SK-N-SH treated with all-trans-retinoic acid at 6 μM for 48 hours (cell line): ENCODE data around the gene ADAMTSL1.

Experiments used
- CSDC2 ChIP-seq: fragments of 250-450 bp; sonication (Bioruptor Pico); IDR thresholded peaks from 2 replicates; pipeline ENCODE4 v1.5.0; 2020; ENCODE audit warnings: mild to moderate bottlenecking, moderate library complexity
- OSR1 ChIP-seq: fragments of 250-450 bp; sonication (Bioruptor Pico); IDR thresholded peaks from 2 replicates; pipeline ENCODE4 v1.8.0; 2022; ENCODE audit warnings: moderate library complexity, mild to moderate bottlenecking, inconsistent platforms
- RARB ChIP-seq: fragments of 250-450 bp; sonication (Bioruptor Pico); IDR thresholded peaks from 2 replicates; pipeline ENCODE4 v1.8.0; 2021; ENCODE audit warnings: mild to moderate bottlenecking, moderate library complexity
- ZC3H10 ChIP-seq: fragments of 250-450 bp; sonication (Bioruptor Pico); IDR thresholded peaks from 2 replicates; pipeline ENCODE4 v1.5.1; 2021; ENCODE audit warnings: mild to moderate bottlenecking, moderate library complexity
- ZFP3 ChIP-seq: fragments of 250-450 bp; sonication (Bioruptor Pico); IDR thresholded peaks from 2 replicates; pipeline ENCODE4 v1.5.0; 2020; ENCODE audit warnings: mild to moderate bottlenecking, moderate library complexity
- ZFP30 ChIP-seq: fragments of 450-650 bp; formaldehyde crosslinking; IDR thresholded peaks from 2 replicates; pipeline ENCODE4 v1.5.0; 2022; ENCODE audit warnings: mild to moderate bottlenecking, moderate library complexity
- ZNF565 ChIP-seq: fragments of 450-650 bp; formaldehyde crosslinking; conservative IDR thresholded peaks from 2 replicates; pipeline ENCODE4 v1.5.0; 2020; ENCODE audit warnings: low read depth, mild to moderate bottlenecking, moderate library complexity
- ZNF70 ChIP-seq: fragments of 450-650 bp; formaldehyde crosslinking; IDR thresholded peaks from 2 replicates; pipeline ENCODE4 v1.5.0; 2020; ENCODE audit warnings: mild to moderate bottlenecking, moderate library complexity
- TF ChIP-seq, protein P1 (sequence below): fragments of 250-450 bp; sonication (Bioruptor Pico); IDR thresholded peaks from 2 replicates; pipeline ENCODE4 v1.8.0; 2021; ENCODE audit warnings: low read depth, mild to moderate bottlenecking, moderate library complexity, borderline replicate concordance
- TF ChIP-seq, protein P2 (sequence below): fragments of 250-450 bp; sonication (Bioruptor Pico); IDR thresholded peaks from 2 replicates; pipeline ENCODE4 v1.5.1; 2020; ENCODE audit warnings: low read depth, mild to moderate bottlenecking, moderate library complexity
- TF ChIP-seq, protein P3 (sequence below): fragments of 250-450 bp; sonication (Bioruptor Pico); IDR thresholded peaks from 2 replicates; pipeline ENCODE4 v1.8.0; 2020; ENCODE audit warnings: mild to moderate bottlenecking, moderate library complexity, borderline replicate concordance
- TF ChIP-seq, protein P4 (sequence below): fragments of 250-450 bp; sonication (Bioruptor Pico); IDR thresholded peaks from 2 replicates; pipeline ENCODE4 v1.5.1; 2021; ENCODE audit warnings: mild to moderate bottlenecking, moderate library complexity
- TF ChIP-seq, protein P5 (sequence below): fragments of 250-450 bp; sonication (Bioruptor Pico); IDR thresholded peaks from 2 replicates; pipeline ENCODE4 v1.5.0; 2020; ENCODE audit warnings: mild to moderate bottlenecking, moderate library complexity

DNA sequence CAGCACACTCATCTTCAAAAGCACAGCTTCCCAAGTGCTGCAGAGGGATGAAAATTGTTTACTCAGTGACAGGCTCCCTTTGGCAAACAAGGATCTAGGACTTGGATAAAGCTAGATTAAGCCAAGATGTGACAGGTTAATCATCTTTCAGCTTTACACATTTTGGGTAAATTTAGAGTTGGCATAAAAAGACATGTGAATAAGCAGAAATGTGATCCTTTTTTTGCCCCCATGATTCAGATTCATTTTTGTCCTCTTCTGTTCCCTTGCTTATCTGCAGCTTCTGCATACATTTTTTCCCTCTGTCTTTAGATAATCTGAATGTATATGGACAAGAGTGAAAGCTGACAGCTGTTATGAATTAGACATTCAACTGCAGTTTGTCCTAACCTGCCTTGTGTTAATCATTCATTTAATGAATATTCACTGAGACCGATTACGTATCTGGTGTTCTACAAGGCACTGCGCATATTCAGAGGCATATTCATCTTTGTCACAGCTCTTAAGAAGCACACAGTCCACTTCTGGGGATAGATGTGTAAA is 19.6 kb downstream of the ADAMTSL1 start:
- TF ChIP-seq RARB (CRISPR knock-in tag) (no peak), ZFP30 (CRISPR knock-in tag) (no peak), ZNF565 (no peak), ZFP3 (no peak), ZNF70 (CRISPR knock-in tag) (no peak), ZC3H10 (CRISPR knock-in tag) (no peak), CSDC2 (CRISPR knock-in tag) (no peak), OSR1 (no peak)
- TF ChIP-seq, protein P1, sequence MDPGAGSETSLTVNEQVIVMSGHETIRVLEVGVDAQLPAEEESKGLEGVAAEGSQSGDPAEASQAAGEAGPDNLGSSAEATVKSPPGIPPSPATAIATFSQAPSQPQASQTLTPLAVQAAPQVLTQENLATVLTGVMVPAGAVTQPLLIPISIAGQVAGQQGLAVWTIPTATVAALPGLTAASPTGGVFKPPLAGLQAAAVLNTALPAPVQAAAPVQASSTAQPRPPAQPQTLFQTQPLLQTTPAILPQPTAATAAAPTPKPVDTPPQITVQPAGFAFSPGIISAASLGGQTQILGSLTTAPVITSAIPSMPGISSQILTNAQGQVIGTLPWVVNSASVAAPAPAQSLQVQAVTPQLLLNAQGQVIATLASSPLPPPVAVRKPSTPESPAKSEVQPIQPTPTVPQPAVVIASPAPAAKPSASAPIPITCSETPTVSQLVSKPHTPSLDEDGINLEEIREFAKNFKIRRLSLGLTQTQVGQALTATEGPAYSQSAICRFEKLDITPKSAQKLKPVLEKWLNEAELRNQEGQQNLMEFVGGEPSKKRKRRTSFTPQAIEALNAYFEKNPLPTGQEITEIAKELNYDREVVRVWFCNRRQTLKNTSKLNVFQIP (CRISPR knock-in tag): no peak
- TF ChIP-seq, protein P2, sequence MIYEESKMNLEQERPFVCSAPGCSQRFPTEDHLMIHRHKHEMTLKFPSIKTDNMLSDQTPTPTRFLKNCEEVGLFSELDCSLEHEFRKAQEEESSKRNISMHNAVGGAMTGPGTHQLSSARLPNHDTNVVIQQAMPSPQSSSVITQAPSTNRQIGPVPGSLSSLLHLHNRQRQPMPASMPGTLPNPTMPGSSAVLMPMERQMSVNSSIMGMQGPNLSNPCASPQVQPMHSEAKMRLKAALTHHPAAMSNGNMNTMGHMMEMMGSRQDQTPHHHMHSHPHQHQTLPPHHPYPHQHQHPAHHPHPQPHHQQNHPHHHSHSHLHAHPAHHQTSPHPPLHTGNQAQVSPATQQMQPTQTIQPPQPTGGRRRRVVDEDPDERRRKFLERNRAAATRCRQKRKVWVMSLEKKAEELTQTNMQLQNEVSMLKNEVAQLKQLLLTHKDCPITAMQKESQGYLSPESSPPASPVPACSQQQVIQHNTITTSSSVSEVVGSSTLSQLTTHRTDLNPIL (CRISPR knock-in tag): no peak
- TF ChIP-seq, protein P3, sequence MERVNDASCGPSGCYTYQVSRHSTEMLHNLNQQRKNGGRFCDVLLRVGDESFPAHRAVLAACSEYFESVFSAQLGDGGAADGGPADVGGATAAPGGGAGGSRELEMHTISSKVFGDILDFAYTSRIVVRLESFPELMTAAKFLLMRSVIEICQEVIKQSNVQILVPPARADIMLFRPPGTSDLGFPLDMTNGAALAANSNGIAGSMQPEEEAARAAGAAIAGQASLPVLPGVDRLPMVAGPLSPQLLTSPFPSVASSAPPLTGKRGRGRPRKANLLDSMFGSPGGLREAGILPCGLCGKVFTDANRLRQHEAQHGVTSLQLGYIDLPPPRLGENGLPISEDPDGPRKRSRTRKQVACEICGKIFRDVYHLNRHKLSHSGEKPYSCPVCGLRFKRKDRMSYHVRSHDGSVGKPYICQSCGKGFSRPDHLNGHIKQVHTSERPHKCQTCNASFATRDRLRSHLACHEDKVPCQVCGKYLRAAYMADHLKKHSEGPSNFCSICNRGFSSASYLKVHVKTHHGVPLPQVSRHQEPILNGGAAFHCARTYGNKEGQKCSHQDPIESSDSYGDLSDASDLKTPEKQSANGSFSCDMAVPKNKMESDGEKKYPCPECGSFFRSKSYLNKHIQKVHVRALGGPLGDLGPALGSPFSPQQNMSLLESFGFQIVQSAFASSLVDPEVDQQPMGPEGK (CRISPR knock-in tag): no peak
- TF ChIP-seq, protein P4, sequence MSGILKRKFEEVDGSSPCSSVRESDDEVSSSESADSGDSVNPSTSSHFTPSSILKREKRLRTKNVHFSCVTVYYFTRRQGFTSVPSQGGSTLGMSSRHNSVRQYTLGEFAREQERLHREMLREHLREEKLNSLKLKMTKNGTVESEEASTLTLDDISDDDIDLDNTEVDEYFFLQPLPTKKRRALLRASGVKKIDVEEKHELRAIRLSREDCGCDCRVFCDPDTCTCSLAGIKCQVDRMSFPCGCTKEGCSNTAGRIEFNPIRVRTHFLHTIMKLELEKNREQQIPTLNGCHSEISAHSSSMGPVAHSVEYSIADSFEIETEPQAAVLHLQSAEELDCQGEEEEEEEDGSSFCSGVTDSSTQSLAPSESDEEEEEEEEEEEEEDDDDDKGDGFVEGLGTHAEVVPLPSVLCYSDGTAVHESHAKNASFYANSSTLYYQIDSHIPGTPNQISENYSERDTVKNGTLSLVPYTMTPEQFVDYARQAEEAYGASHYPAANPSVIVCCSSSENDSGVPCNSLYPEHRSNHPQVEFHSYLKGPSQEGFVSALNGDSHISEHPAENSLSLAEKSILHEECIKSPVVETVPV (CRISPR knock-in tag): no peak
- TF ChIP-seq, protein P5, sequence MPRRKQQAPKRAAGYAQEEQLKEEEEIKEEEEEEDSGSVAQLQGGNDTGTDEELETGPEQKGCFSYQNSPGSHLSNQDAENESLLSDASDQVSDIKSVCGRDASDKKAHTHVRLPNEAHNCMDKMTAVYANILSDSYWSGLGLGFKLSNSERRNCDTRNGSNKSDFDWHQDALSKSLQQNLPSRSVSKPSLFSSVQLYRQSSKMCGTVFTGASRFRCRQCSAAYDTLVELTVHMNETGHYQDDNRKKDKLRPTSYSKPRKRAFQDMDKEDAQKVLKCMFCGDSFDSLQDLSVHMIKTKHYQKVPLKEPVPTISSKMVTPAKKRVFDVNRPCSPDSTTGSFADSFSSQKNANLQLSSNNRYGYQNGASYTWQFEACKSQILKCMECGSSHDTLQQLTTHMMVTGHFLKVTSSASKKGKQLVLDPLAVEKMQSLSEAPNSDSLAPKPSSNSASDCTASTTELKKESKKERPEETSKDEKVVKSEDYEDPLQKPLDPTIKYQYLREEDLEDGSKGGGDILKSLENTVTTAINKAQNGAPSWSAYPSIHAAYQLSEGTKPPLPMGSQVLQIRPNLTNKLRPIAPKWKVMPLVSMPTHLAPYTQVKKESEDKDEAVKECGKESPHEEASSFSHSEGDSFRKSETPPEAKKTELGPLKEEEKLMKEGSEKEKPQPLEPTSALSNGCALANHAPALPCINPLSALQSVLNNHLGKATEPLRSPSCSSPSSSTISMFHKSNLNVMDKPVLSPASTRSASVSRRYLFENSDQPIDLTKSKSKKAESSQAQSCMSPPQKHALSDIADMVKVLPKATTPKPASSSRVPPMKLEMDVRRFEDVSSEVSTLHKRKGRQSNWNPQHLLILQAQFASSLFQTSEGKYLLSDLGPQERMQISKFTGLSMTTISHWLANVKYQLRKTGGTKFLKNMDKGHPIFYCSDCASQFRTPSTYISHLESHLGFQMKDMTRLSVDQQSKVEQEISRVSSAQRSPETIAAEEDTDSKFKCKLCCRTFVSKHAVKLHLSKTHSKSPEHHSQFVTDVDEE (CRISPR knock-in tag): no peak
